IMR-90 (cell line): ENCODE data around the gene MLNR. TPM values are rescaled to one million over a fixed set of nuclear protein-coding genes. Genes with fewer than 3 reads are reported as not detected.

Experiments used
- ATAC-seq: fragments of 200-7000 bp; cut with Tn5 transposase; 2 replicates; pipeline ENCODE4 v1.9.1; 2020; ENCODE audit warnings: low read depth, mild to moderate bottlenecking, moderate library complexity
- BruUV-seq: library from RNA; stranded (reverse); fragments of 400-500 nt; replicated peaks from 2 replicates; lab custom pipeline; 2021; lab: Mats Ljungman, UMichigan
- CTCF ChIA-PET: fragments of 300-600 bp; formaldehyde crosslinking; extraction: SDS; loops from one replicate; lab custom pipeline; 2021; ENCODE audit warnings: antibody characterized with exemption; lab: Yijun Ruan, JAX
- POLR2A ChIA-PET: fragments of 300-600 bp; sonication (Branson Sonifier 250); formaldehyde crosslinking; loops from one replicate; lab custom pipeline; 2022; ENCODE audit warnings: antibody characterized with exemption; ENCODE audit not compliant: unreplicated experiment; lab: Charles Lee
- DNase-seq: peaks from one replicate; pipeline ENCODE4 v3.0.0; 2013
- H2AFZ ChIP-seq: replicated peaks from 2 replicates; pipeline ENCODE3; 2013; ENCODE audit warnings: low read length, mild to moderate bottlenecking; ENCODE audit not compliant: poor library complexity
- H2AK5ac ChIP-seq: 2 replicates; pipeline ENCODE4 v1.6.1; 2013; ENCODE audit warnings: low read depth, low read length, inconsistent platforms
- H2AK9ac ChIP-seq: replicated peaks from 2 replicates; pipeline ENCODE3; 2013; ENCODE audit warnings: mild to moderate bottlenecking, low read depth, low read length, moderate library complexity; ENCODE audit not compliant: poor library complexity
- H2BK120ac ChIP-seq: 2 replicates; pipeline ENCODE4 v1.6.1; 2013; ENCODE audit warnings: low read depth, low read length, inconsistent platforms
- H2BK15ac ChIP-seq: 3 replicates; pipeline ENCODE4 v1.6.1; 2013; ENCODE audit warnings: low read depth, low read length, inconsistent platforms
- H2BK20ac ChIP-seq: 2 replicates; pipeline ENCODE4 v1.6.1; 2013; ENCODE audit warnings: low read depth, mild to moderate bottlenecking, inconsistent platforms, low read length, moderate library complexity
- H2BK5ac ChIP-seq: 2 replicates; pipeline ENCODE4 v1.6.1; 2013; ENCODE audit warnings: mild to moderate bottlenecking, low read depth, low read length, inconsistent platforms; ENCODE audit not compliant: poor library complexity, severe bottlenecking
- H3K14ac ChIP-seq: replicated peaks from 2 replicates; pipeline ENCODE4 v1.6.1; 2013; ENCODE audit warnings: low read depth, low read length, inconsistent platforms
- H3K18ac ChIP-seq: 2 replicates; pipeline ENCODE4 v1.6.1; 2013; ENCODE audit warnings: low read depth, low read length, control low read depth
- H3K23ac ChIP-seq: 2 replicates; pipeline ENCODE4 v1.6.1; 2013; ENCODE audit warnings: low read depth, low read length, inconsistent platforms
- H3K27ac ChIP-seq: 2 replicates; pipeline ENCODE4 v1.5.1; 2013; ENCODE audit warnings: mild to moderate bottlenecking, control low read depth, low read length; ENCODE audit not compliant: insufficient read depth
- H3K27me3 ChIP-seq: 2 replicates; pipeline ENCODE4 v1.6.1; 2013; ENCODE audit warnings: low read length; ENCODE audit not compliant: control insufficient read depth, insufficient read depth
- H3K36me3 ChIP-seq: 2 replicates; pipeline ENCODE4 v1.6.1; 2013; ENCODE audit warnings: low read length, mixed read lengths; ENCODE audit not compliant: control insufficient read depth, insufficient read depth
- H3K4ac ChIP-seq: 2 replicates; pipeline ENCODE4 v1.6.1; 2013; ENCODE audit warnings: low read depth, low read length, inconsistent platforms
- H3K4me1 ChIP-seq: 2 replicates; pipeline ENCODE4 v1.6.1; 2013; ENCODE audit warnings: low read length, mixed read lengths; ENCODE audit not compliant: control insufficient read depth, insufficient read depth
- H3K4me2 ChIP-seq: 2 replicates; pipeline ENCODE4 v1.6.1; 2013; ENCODE audit warnings: low read depth, mild to moderate bottlenecking, control low read depth, low read length, moderate library complexity
- H3K4me3 ChIP-seq: 2 replicates; pipeline ENCODE4 v1.5.1; 2013; ENCODE audit warnings: low read depth, mild to moderate bottlenecking, control low read depth, low read length, moderate library complexity; ENCODE audit not compliant: insufficient read depth
- H3K56ac ChIP-seq: 2 replicates; pipeline ENCODE4 v1.6.1; 2013; ENCODE audit warnings: low read length, inconsistent platforms; ENCODE audit not compliant: insufficient read depth; ENCODE audit errors: extremely low read depth
- H3K79me1 ChIP-seq, 2 experiments: 2 replicates each; pipeline ENCODE4 v1.6.1; 2013; ENCODE audit warnings: low read length in 2 of 2, inconsistent platforms in 1 of 2, low read depth in 1 of 2
- H3K9ac ChIP-seq: 2 replicates; pipeline ENCODE4 v1.6.1; 2013; ENCODE audit warnings: low read depth, low read length, control low read depth
- H3K9me1 ChIP-seq: 2 replicates; pipeline ENCODE4 v1.6.1; 2013; ENCODE audit warnings: low read length, inconsistent platforms; ENCODE audit not compliant: insufficient read depth
- H3K9me3 ChIP-seq: 2 replicates; pipeline ENCODE4 v1.6.1; 2013; ENCODE audit warnings: low read length; ENCODE audit not compliant: control insufficient read depth, insufficient read depth
- H4K20me1 ChIP-seq: 2 replicates; pipeline ENCODE4 v1.6.1; 2013; ENCODE audit warnings: low read length, inconsistent platforms; ENCODE audit not compliant: insufficient read depth
- H4K5ac ChIP-seq: 2 replicates; pipeline ENCODE4 v1.6.1; 2013; ENCODE audit warnings: mild to moderate bottlenecking, low read depth, low read length, control low read depth
- H4K8ac ChIP-seq, 2 experiments: 2 replicates each; pipeline ENCODE4 v1.6.1; 2013; ENCODE audit warnings: low read depth in 2 of 2, low read length in 2 of 2, control low read depth in 1 of 2, inconsistent platforms in 1 of 2
- H4K91ac ChIP-seq: 2 replicates; pipeline ENCODE4 v1.6.1; 2013; ENCODE audit warnings: low read depth, low read length, inconsistent platforms; ENCODE audit not compliant: insufficient read depth
- BHLHE40 ChIP-seq: fragments of 150-350 bp; IDR thresholded peaks from 2 replicates; pipeline ENCODE4 v1.6.1; 2016; ENCODE audit warnings: mild to moderate bottlenecking, low read depth, low read length
- MXI1 ChIP-seq: IDR thresholded peaks from 2 replicates; pipeline ENCODE4 v1.6.1; 2012; ENCODE audit warnings: low read depth, mild to moderate bottlenecking, low read length, moderate library complexity, borderline replicate concordance
- RFX5 ChIP-seq: IDR thresholded peaks from 2 replicates; pipeline ENCODE4 v1.8.0; 2012; ENCODE audit warnings: low read depth, mild to moderate bottlenecking, low read length, moderate library complexity
- WGBS, 2 experiments: methylation state at CpG; one replicate each; pipeline versions ENCODE4 v1.1.5 to v1.1.7; 2013; ENCODE audit warnings: missing lambda C conversion rate in 2 of 2; ENCODE audit not compliant: insufficient read length in 1 of 2; ENCODE audit errors: extremely low coverage in 2 of 2; 5-methylcytosine and 5-hydroxymethylcytosine counted together
- dilution Hi-C: fragments of 300-500 bp; cut with HindIII; formaldehyde crosslinking; loops from one replicate; pipeline ENCODE4 v1.14.3; 2018; ENCODE audit warnings: low sequenced_read_pairs; ENCODE audit not compliant: unreplicated experiment
- in situ Hi-C: fragments of 300-500 bp; cut with MboI; formaldehyde crosslinking; loops from 3 replicates; pipeline ENCODE4 v1.14.3; 2019; ENCODE audit warnings: low sequenced_read_pairs, inconsistent platforms, mixed read lengths
- intact Hi-C: fragments of 100-400 bp; cut with micrococcal nuclease; formaldehyde crosslinking; loops from 2 replicates; pipeline ENCODE4 v1.10.0; 2022
- polyA plus RNA-seq, 3 experiments: library from polyadenylated mRNA; depleted of rRNA; stranded (reverse); fragments of >200 nt; gene quantifications; 2 replicates each; pipeline ENCODE4 v1.2.3, GENCODE V29; 2012; ENCODE audit warnings: low replicate concordance in 1 of 3
- total RNA-seq: library from RNA; depleted of rRNA; stranded (reverse); fragments of >200 nt; gene quantifications from 2 replicates; pipeline ENCODE4 v1.2.3, GENCODE V29; 2012

The MLNR gene
- total and polyA plus RNA-seq, 2 of the 4 experiments (the other 2 are of a cell fraction), result not detected

- ChIA-PET CTCF (no interaction called here), POLR2A (no interaction called here)
- Histone ChIP-seq H3K27ac (no peak overlapping the region), H3K4me2 (no peak overlapping the region), H3K4me3 (no peak overlapping the region), H4K91ac (no peak overlapping the region), H3K23ac (no peak overlapping the region), H2BK20ac (no peak overlapping the region), H3K56ac (no peak overlapping the region), H3K36me3 (peaks cover 15% of the 10 kb centered on the region), H4K5ac (no peak overlapping the region), H2BK15ac (no peak overlapping the region), H2BK120ac (no peak overlapping the region), H2AK5ac (no peak overlapping the region), H3K4me1 (no peaks in the 10 kb centered on the region), H3K18ac (no peak overlapping the region), H2BK5ac (no peak overlapping the region), H3K79me1 (no peaks in the 10 kb centered on the region), H3K9me1 (no peaks in the 10 kb centered on the region), H3K27me3 (peaks cover 16% of the 10 kb centered on the region), H3K9me3 (no peaks in the 10 kb centered on the region; the same call in 1 of the 2 replicates), H3K14ac (no peak overlapping the region), H3K4ac (no peak overlapping the region), H2AFZ (no peak overlapping the region), H3K9ac (no peak overlapping the region), H2AK9ac (no peak overlapping the region), H4K20me1 (0 out of 2 replicates have a peak, but pooled peaks cover 3% of the 10 kb centered on the region), H4K8ac (no peak overlapping the region)
- no CpG with 5 or more reads among the region's 1 CpG for WGBS, 2 experiments
- dilution Hi-C loops, result no loop called here
- ATAC-seq, result no peak
- DNase-seq, result no peak
- BruUV-seq, result no TSS peak
- in situ Hi-C loops, result no loop called here
- TF ChIP-seq MXI1 (no peak), RFX5 (no peak), BHLHE40 (no peak)
- intact Hi-C loops, result no loop called here
These were observed 6.6 kb upstream of the MLNR start for GRCh38 chr13:49213539-49213938.
